K562 (cell line): ENCODE data around the gene NEURL1B. TPM values are rescaled to one million over a fixed set of nuclear protein-coding genes. Genes with fewer than 3 reads are reported as not detected.
A peak's percentile ranks its signal among the peaks of the same experiment; 100 is the strongest.

Experiments used
- ATAC-seq: fragments of 200-7000 bp; cut with Tn5 transposase; 3 replicates; pipeline ENCODE4 v1.9.1; 2020; ENCODE audit warnings: moderate library complexity
- BruUV-seq: library from RNA; stranded (reverse); fragments of 400-500 nt; replicated peaks from 2 replicates; lab custom pipeline; 2021; lab: Mats Ljungman, UMichigan
- CTCF ChIA-PET: fragments of 300-600 bp; formaldehyde crosslinking; extraction: SDS; loops from one replicate; lab custom pipeline; 2021; ENCODE audit warnings: low intra/inter-chr PET ratio; lab: Yijun Ruan, JAX
- POLR2A ChIA-PET: fragments of 300-600, 350-650 bp; sonication (Branson Sonifier 250); formaldehyde crosslinking; extraction: SDS; loops from one replicate; lab custom pipeline; 2021; ENCODE audit warnings: antibody characterized with exemption, inconsistent platforms; lab: Yijun Ruan, JAX
- DNase-seq, 4 experiments: peaks; one replicate each; pipeline versions ENCODE4 v3.0.0 to v3.0.0-alpha.2; 2011 to 2018; ENCODE audit warnings: low spot score in 3 of 4, mixed read lengths in 3 of 4; ENCODE audit errors: extremely low read depth in 1 of 4
- FAIRE-seq: peaks from 2 replicates; lab custom pipeline; 2011; peaks lifted over from hg19 to GRCh38; lab: Jason Lieb, UNC
- H2AFZ ChIP-seq: 2 replicates; pipeline ENCODE4 v1.6.0; 2011; ENCODE audit warnings: low read depth, low read length, control low read depth, inconsistent platforms
- H3K27ac ChIP-seq: fragments of 200-600 bp; 3 replicates; pipeline ENCODE4 v1.8.0; 2011; ENCODE audit warnings: low read depth, mild to moderate bottlenecking, control low read depth, inconsistent platforms, low read length, moderate library complexity, mixed read lengths; ENCODE audit errors: extremely low read depth
- H3K27me3 ChIP-seq, 2 experiments: fragments of 300-600 bp in 1 of 2; 2 replicates in 1 of 2; 3 replicates in 1 of 2; pipeline versions ENCODE4 v1.6.0 to v1.8.0; 2011; ENCODE audit warnings: inconsistent platforms in 2 of 2, low read length in 2 of 2, mild to moderate bottlenecking in 1 of 2, mixed read lengths in 1 of 2, moderate library complexity in 1 of 2; ENCODE audit not compliant: control insufficient read depth in 2 of 2, insufficient read depth in 2 of 2
- H3K36me3 ChIP-seq: fragments of 300-600 bp; 3 replicates; pipeline ENCODE4 v1.8.0; 2011; ENCODE audit warnings: mild to moderate bottlenecking, low read length, inconsistent platforms; ENCODE audit not compliant: control insufficient read depth, insufficient read depth
- H3K4me1 ChIP-seq, 2 experiments: fragments of 200-600 bp in 1 of 2; replicated peaks in 1 of 2; 2 replicates in 1 of 2; 3 replicates in 1 of 2; pipeline versions ENCODE4 v1.5.1 to v1.8.0; 2011; ENCODE audit warnings: inconsistent platforms in 2 of 2, low read length in 2 of 2, mild to moderate bottlenecking in 1 of 2, mixed read lengths in 1 of 2, moderate library complexity in 1 of 2; ENCODE audit not compliant: control insufficient read depth in 2 of 2, insufficient read depth in 2 of 2
- H3K4me2 ChIP-seq: 2 replicates; pipeline ENCODE4 v1.6.1; 2011; ENCODE audit warnings: low read length, control low read depth, inconsistent platforms, mixed read lengths; ENCODE audit not compliant: insufficient read depth
- H3K4me3 ChIP-seq: fragments of 200-600 bp; sonication (generic), shearing (Covaris generic); 2 replicates; pipeline ENCODE4 v1.5.1; 2016; ENCODE audit warnings: control low read depth, inconsistent platforms
- H3K79me2 ChIP-seq: fragments of 200-600 bp; 3 replicates; pipeline ENCODE4 v1.8.0; 2011; ENCODE audit warnings: low read length, inconsistent platforms; ENCODE audit not compliant: control insufficient read depth, insufficient read depth
- H3K9ac ChIP-seq, 2 experiments: 2 replicates each; pipeline versions ENCODE4 v1.6.0 to v1.6.1; 2011; ENCODE audit warnings: low read depth in 2 of 2, low read length in 2 of 2, control low read depth in 1 of 2, inconsistent platforms in 1 of 2, mild to moderate bottlenecking in 1 of 2, mixed read lengths in 1 of 2; ENCODE audit not compliant: insufficient read depth in 1 of 2
- H3K9me1 ChIP-seq: one replicate; pipeline ENCODE4 v1.6.0; 2011; ENCODE audit warnings: inconsistent platforms, mild to moderate bottlenecking, low read length, moderate library complexity; ENCODE audit not compliant: control insufficient read depth, insufficient read depth
- H3K9me3 ChIP-seq: replicated peaks from 2 replicates; pipeline ENCODE4 v1.5.1; 2011; ENCODE audit warnings: low read depth, low read length, inconsistent platforms; ENCODE audit not compliant: control insufficient read depth, insufficient read depth
- H4K20me1 ChIP-seq: replicated peaks from 2 replicates; pipeline ENCODE4 v1.6.1; 2011; ENCODE audit warnings: low read length, inconsistent platforms, mixed read lengths; ENCODE audit not compliant: control insufficient read depth, insufficient read depth
- CEBPB ChIP-seq: fragments of 450-650 bp; IDR thresholded peaks from 2 replicates; pipeline ENCODE4 v1.6.1; 2016; ENCODE audit warnings: missing genetic modification characterization, missing compliant biosample characterization
- KLF6 ChIP-seq: fragments of 250-450 bp; sonication (Bioruptor Pico); IDR thresholded peaks from 2 replicates; pipeline ENCODE4 v1.4.0; 2020; ENCODE audit warnings: mild to moderate bottlenecking, moderate library complexity, borderline replicate concordance
- MCM7 ChIP-seq, 2 experiments: fragments of 450-650 bp; IDR thresholded peaks; 2 replicates each; pipeline ENCODE4 v1.6.1; 2016 to 2018
- POLR2G ChIP-seq: fragments of 200-400 bp; formaldehyde crosslinking; IDR thresholded peaks from 2 replicates; pipeline ENCODE4 v1.6.1; 2017; ENCODE audit warnings: low read depth, mild to moderate bottlenecking, antibody characterized with exemption, low read length, moderate library complexity
- RBM39 ChIP-seq: fragments of 200-400 bp; formaldehyde crosslinking; optimal IDR thresholded peaks from 2 replicates; pipeline ENCODE3; 2018; ENCODE audit warnings: low read depth, low read length
- RFX7 ChIP-seq: fragments of 250-450 bp; sonication (Bioruptor Pico); IDR thresholded peaks from 2 replicates; pipeline ENCODE4 v1.5.1; 2021; ENCODE audit warnings: mild to moderate bottlenecking
- SOX6 ChIP-seq: fragments of 450-650 bp; IDR thresholded peaks from 2 replicates; pipeline ENCODE4 v1.6.1; 2014; ENCODE audit warnings: mild to moderate bottlenecking
- TAF15 ChIP-seq: fragments of 200-400 bp; formaldehyde crosslinking; IDR thresholded peaks from 2 replicates; pipeline ENCODE4 v1.6.1; 2017; ENCODE audit warnings: mild to moderate bottlenecking, low read depth, low read length, moderate library complexity
- TOE1 ChIP-seq, 2 experiments: fragments of 450-650 bp in 1 of 2; sonication (generic) in 1 of 2; formaldehyde crosslinking in 1 of 2; IDR thresholded peaks; 2 replicates each; pipeline versions ENCODE4 v1.7.1 to v1.8.0; 2016 to 2022; ENCODE audit warnings: borderline replicate concordance in 2 of 2, mild to moderate bottlenecking in 2 of 2, antibody characterized with exemption in 1 of 2, inconsistent platforms in 1 of 2, low read depth in 1 of 2, missing genetic modification reagents in 1 of 2, moderate library complexity in 1 of 2
- ZNF174 ChIP-seq: fragments of 250-450 bp; sonication (Bioruptor Pico); IDR thresholded peaks from 2 replicates; pipeline ENCODE4 v1.4.0; 2020; ENCODE audit warnings: mild to moderate bottlenecking
- ZNF561 ChIP-seq: fragments of 450-650 bp; formaldehyde crosslinking; conservative IDR thresholded peaks from 2 replicates; pipeline ENCODE4 v1.4.0; 2020; ENCODE audit warnings: mild to moderate bottlenecking, moderate library complexity
- ZNF717 ChIP-seq: fragments of 250-450 bp; sonication (Bioruptor Pico); IDR thresholded peaks from 2 replicates; pipeline ENCODE4 v1.5.0; 2021
- WGBS: fragments of 100-300 bp; shearing (Covaris generic); methylation state at CpG from one replicate; pipeline ENCODE4 v1.1.6; 2016; ENCODE audit warnings: low coverage, mixed read lengths; ENCODE audit not compliant: insufficient coverage; ENCODE audit errors: missing lambda C conversion rate; 5-methylcytosine and 5-hydroxymethylcytosine counted together
- in situ Hi-C: fragments of 300-500 bp; cut with MboI; formaldehyde crosslinking; loops from 4 replicates; pipeline ENCODE4 v1.15.0; 2018; ENCODE audit warnings: inconsistent platforms, mixed read lengths
- intact Hi-C: fragments of 100-400 bp; cut with micrococcal nuclease; formaldehyde crosslinking; loops from 2 replicates; pipeline ENCODE4 v1.14.2; 2022
- polyA plus RNA-seq, 8 experiments: library from polyadenylated mRNA; depleted of rRNA in 4 of 8; stranded (reverse) in 5 of 8; unstranded in 3 of 8; fragments of >200 nt; fragmentation: Nextera tagmentation in 2 of 8; fragmentation: Illumina TruSeq in 1 of 8; extraction: Ambion mirVana in 2 of 8; extraction: Trizol in 1 of 8; gene quantifications; 2 replicates each; pipeline versions ENCODE4 v1.2.1 to v1.2.3, GENCODE V29; 2011 to 2014; ENCODE audit warnings: inconsistent platforms in 1 of 8, missing spikeins in 1 of 8
- total RNA-seq, 7 experiments: library from RNA; depleted of rRNA in 6 of 7; stranded (reverse); fragments of >200 nt in 6 of 7; fragmentation: Illumina TruSeq in 2 of 7; extraction: Trizol in 2 of 7; gene quantifications; 2 replicates each; pipeline versions ENCODE4 v1.2.1 to v1.2.3, GENCODE V29; 2011 to 2021; ENCODE audit warnings: low replicate concordance in 1 of 7
- TF ChIP-seq, protein P1 (sequence below), 3 experiments: IDR thresholded peaks in 2 of 3; conservative IDR thresholded peaks in 1 of 3; 2 replicates each; pipeline ENCODE4 v1.5.1; 2011 to 2012; ENCODE audit warnings: low read length in 3 of 3, mild to moderate bottlenecking in 3 of 3, control low read depth in 2 of 3, improper control_type of control experiment in 1 of 3, inconsistent platforms in 1 of 3, low read depth in 1 of 3, mixed read lengths in 1 of 3, moderate library complexity in 1 of 3; ENCODE audit not compliant: insufficient read depth in 2 of 3
- TF ChIP-seq, protein P2 (sequence below): sonication (generic); formaldehyde crosslinking; IDR thresholded peaks from 2 replicates; pipeline ENCODE4 v1.8.1; 2023; ENCODE audit warnings: mild to moderate bottlenecking, missing genetic modification reagents

NEURL1B gene
- total and polyA plus RNA-seq, 9 of the 15 experiments (the other 6 are each of a cell fraction or from before 2014, with no cell fraction given) = 0.04 TPM; not detected in 8

DNA sequence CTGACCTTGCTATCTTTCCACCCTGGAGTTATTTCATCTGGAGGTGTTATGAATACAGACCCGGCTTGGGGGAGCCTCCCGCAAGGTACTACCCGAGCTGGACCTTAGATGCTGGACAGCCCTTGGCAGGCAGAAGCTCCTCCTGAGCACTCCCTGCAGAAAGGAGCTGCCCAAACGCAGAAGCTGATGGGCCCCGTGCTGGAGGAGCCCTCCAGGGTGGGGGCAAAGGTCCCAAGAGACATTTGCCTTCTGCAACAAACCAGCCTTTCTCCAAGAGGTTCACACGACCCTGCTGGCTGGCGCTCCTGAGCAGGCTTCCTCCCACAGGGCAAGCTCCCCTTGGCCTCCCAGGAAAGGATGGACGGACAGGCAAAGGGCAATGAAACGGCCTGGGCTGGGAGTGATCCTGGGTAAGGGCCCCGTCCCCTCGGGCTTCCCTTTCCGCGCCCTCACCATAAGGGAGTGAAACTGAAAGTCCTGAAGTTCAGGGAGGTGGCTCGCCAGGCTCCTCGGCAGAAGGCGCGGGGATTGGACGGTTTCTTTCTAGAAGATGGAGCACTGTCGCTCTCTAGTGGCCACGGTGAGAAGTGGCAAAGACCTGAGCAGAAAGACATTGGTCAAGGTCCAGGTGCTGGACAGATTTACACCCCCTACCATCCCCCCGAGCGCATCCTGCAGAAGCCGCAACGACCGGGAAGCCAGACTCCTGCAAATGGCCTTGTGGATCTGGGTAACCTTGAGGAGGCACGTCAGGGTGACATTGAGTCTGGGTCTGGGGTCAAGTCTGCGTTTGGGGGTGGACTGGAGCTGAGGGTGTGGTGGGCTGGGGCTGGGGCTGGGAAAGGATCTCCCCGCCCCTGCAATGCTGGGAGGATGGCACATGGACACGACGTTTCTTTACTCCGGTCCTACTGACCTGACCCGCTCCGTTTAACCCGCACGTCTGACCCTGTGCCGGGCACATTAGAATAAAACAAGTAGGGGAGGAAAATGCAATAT lies 56.4 kb downstream of the NEURL1B start (continued):
- TF ChIP-seq, protein P1, sequence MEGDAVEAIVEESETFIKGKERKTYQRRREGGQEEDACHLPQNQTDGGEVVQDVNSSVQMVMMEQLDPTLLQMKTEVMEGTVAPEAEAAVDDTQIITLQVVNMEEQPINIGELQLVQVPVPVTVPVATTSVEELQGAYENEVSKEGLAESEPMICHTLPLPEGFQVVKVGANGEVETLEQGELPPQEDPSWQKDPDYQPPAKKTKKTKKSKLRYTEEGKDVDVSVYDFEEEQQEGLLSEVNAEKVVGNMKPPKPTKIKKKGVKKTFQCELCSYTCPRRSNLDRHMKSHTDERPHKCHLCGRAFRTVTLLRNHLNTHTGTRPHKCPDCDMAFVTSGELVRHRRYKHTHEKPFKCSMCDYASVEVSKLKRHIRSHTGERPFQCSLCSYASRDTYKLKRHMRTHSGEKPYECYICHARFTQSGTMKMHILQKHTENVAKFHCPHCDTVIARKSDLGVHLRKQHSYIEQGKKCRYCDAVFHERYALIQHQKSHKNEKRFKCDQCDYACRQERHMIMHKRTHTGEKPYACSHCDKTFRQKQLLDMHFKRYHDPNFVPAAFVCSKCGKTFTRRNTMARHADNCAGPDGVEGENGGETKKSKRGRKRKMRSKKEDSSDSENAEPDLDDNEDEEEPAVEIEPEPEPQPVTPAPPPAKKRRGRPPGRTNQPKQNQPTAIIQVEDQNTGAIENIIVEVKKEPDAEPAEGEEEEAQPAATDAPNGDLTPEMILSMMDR (IDR thresholded peaks at IDR 0.05 in 2 of 3, conservative IDR thresholded peaks at IDR 0.05 in 1 of 3; ENCODE audit: insufficient read depth in 2 of 3, low read depth in 1 of 3, low read length in 3 of 3) = peak; percentile 88 to 96 (median 93)

DNA sequence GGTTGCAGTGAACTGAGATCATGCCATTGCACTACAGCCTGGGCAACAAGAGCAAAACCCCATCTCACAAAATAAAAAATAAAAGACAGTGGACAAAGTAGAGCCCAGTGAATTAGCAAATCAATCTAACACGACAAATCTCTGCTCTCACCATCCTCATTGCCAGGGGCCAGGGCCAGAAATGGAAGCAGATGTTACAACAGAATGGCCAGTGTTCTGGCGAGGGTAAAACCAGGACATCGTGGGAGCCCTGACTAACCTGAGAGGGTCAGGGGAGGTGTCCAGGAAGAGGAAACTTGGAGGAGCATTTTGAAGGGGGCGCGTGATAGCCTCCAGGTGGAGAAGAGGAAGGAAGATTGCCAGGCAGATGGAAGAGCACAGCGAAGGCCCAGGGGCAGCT lies 58.4 kb downstream of the NEURL1B start:
- ChIA-PET POLR2A (interaction anchor here (0.5 to 0.8 kb wide), 3 partner anchors 207 to 900 kb away, joined by 3 to 4 read pairs (median 4); no protein-coding TSS in a partner anchor), CTCF (interaction anchor here (1.2 to 1.6 kb wide), 2 partner anchors 218 to 220 kb away, joined by 5 to 9 read pairs; no protein-coding TSS in a partner anchor)
- no peak overlapping the region for H3K27ac ChIP-seq
- DNase-seq (no peak), ATAC-seq (no peak), FAIRE-seq (no peak)
- no peak overlapping the region for H2AFZ ChIP-seq
- WGBS = 2% methylated on average over 6 of the region's 6 CpGs
- no peak overlapping the region for H3K4me3 ChIP-seq
- H3K9ac ChIP-seq = no peak overlapping the region
- intact Hi-C loops (loop anchor here (5.0 to 10.0 kb wide), 3 partner anchors 55 to 592 kb away; partner anchors contain the start of gene NEURL1B), in situ Hi-C loops (no loop called here)
- no peak overlapping the region for H3K4me2 ChIP-seq
- no peaks in the 10 kb centered on the region for H3K9me3 ChIP-seq
- peaks cover 4 to 15% of the 10 kb centered on the region in 2 experiments; a peak in 4 of 5 replicates for H3K4me1 ChIP-seq
- H3K79me2 ChIP-seq = no peaks in the 10 kb centered on the region
- no peaks in the 10 kb centered on the region for H3K9me1 ChIP-seq
- no TSS peak for BruUV-seq
- H4K20me1 ChIP-seq = 0 out of 2 replicates have a peak, but pooled peaks cover 14% of the 10 kb centered on the region
- TF ChIP-seq KLF6 (CRISPR knock-in tag) = no peak
- no peak for TF ChIP-seq SOX6
- no peak for TF ChIP-seq ZNF174 (CRISPR knock-in tag)
- no peak for TF ChIP-seq ZNF717 (CRISPR knock-in tag)
- TF ChIP-seq TAF15 = no peak
- TF ChIP-seq ZNF561 = no peak
- TF ChIP-seq, protein P2, sequence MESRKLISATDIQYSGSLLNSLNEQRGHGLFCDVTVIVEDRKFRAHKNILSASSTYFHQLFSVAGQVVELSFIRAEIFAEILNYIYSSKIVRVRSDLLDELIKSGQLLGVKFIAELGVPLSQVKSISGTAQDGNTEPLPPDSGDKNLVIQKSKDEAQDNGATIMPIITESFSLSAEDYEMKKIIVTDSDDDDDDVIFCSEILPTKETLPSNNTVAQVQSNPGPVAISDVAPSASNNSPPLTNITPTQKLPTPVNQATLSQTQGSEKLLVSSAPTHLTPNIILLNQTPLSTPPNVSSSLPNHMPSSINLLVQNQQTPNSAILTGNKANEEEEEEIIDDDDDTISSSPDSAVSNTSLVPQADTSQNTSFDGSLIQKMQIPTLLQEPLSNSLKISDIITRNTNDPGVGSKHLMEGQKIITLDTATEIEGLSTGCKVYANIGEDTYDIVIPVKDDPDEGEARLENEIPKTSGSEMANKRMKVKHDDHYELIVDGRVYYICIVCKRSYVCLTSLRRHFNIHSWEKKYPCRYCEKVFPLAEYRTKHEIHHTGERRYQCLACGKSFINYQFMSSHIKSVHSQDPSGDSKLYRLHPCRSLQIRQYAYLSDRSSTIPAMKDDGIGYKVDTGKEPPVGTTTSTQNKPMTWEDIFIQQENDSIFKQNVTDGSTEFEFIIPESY (CRISPR knock-in tag) = no peak
- no peak for TF ChIP-seq POLR2G
- TF ChIP-seq RFX7 = no peak
- TF ChIP-seq RBM39 = no peak
- TF ChIP-seq MCM7 (IDR thresholded peaks at IDR 0.05) = no peak
- TF ChIP-seq CEBPB (tag) = no peak
- no peak for TF ChIP-seq TOE1 (IDR thresholded peaks at IDR 0.05; ENCODE audit: borderline replicate concordance)
- no peak for TF ChIP-seq TOE1 (CRISPR knock-in tag; IDR thresholded peaks at IDR 0.05; ENCODE audit: borderline replicate concordance, low read depth)
- no peaks in the 10 kb centered on the region for H3K36me3 ChIP-seq
- peaks cover 39 to 76% of the 10 kb centered on the region in 2 experiments for H3K27me3 ChIP-seq
